ENCODE measurements around the gene HMGXB3.

GRCh38 chr5:150069672-150070627 lies 69.4 kb downstream of the HMGXB3 start:
- TF ChIP-seq, protein P1, sequence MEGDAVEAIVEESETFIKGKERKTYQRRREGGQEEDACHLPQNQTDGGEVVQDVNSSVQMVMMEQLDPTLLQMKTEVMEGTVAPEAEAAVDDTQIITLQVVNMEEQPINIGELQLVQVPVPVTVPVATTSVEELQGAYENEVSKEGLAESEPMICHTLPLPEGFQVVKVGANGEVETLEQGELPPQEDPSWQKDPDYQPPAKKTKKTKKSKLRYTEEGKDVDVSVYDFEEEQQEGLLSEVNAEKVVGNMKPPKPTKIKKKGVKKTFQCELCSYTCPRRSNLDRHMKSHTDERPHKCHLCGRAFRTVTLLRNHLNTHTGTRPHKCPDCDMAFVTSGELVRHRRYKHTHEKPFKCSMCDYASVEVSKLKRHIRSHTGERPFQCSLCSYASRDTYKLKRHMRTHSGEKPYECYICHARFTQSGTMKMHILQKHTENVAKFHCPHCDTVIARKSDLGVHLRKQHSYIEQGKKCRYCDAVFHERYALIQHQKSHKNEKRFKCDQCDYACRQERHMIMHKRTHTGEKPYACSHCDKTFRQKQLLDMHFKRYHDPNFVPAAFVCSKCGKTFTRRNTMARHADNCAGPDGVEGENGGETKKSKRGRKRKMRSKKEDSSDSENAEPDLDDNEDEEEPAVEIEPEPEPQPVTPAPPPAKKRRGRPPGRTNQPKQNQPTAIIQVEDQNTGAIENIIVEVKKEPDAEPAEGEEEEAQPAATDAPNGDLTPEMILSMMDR (conservative IDR thresholded peaks at IDR 0.05): no peak
- no peak for TF ChIP-seq EZH2 (IDR thresholded peaks at IDR 0.05; ENCODE audit: low read depth)

Measured in PC-9 (cell line).